HepG2 (cell line): ENCODE results near the gene SESN1.

Source experiments
- ATF1 ChIP-seq: IDR thresholded peaks from 2 replicates; pipeline ENCODE4 v1.6.1; 2016; ENCODE audit warnings: mild to moderate bottlenecking, control low read depth
- CBX1 ChIP-seq: IDR thresholded peaks from one replicate; pipeline ENCODE4 v1.6.1; 2016; ENCODE audit warnings: antibody characterized with exemption, low read depth
- DMAP1 ChIP-seq: IDR thresholded peaks from 2 replicates; pipeline ENCODE4 v1.6.1; 2016
- EZH2 ChIP-seq: conservative IDR thresholded peaks from 2 replicates; pipeline ENCODE4 v1.6.1; 2012; ENCODE audit warnings: mild to moderate bottlenecking, low read depth, low read length, moderate library complexity
- MAZ ChIP-seq, 2 experiments: sonication (generic) in 1 of 2; formaldehyde crosslinking in 1 of 2; IDR thresholded peaks; 2 replicates each; pipeline versions ENCODE4 v1.5.0 to v1.6.1; 2012 to 2020; ENCODE audit warnings: low read depth in 2 of 2, mild to moderate bottlenecking in 2 of 2, borderline replicate concordance in 1 of 2, improper control_type of control experiment in 1 of 2, low read length in 1 of 2, missing genetic modification reagents in 1 of 2, moderate library complexity in 1 of 2
- RBAK ChIP-seq: sonication (generic); formaldehyde crosslinking; IDR thresholded peaks from 2 replicates; pipeline ENCODE4 v1.5.1; 2020; ENCODE audit warnings: mild to moderate bottlenecking, missing genetic modification reagents
- RELA ChIP-seq: sonication (generic); formaldehyde crosslinking; IDR thresholded peaks from 2 replicates; pipeline ENCODE4 v1.4.0; 2020; ENCODE audit warnings: missing genetic modification reagents
- TAF15 ChIP-seq: fragments of 200-400 bp; formaldehyde crosslinking; IDR thresholded peaks from one replicate; pipeline ENCODE4 v1.6.1; 2018; ENCODE audit warnings: mild to moderate bottlenecking, low read depth, low read length; ENCODE audit not compliant: poor library complexity, severe bottlenecking
- TBP ChIP-seq: sonication (generic); formaldehyde crosslinking; IDR thresholded peaks from 2 replicates; pipeline ENCODE4 v1.5.0; 2020; ENCODE audit warnings: missing genetic modification reagents
- TF ChIP-seq, protein P1 (sequence below): sonication (generic); formaldehyde crosslinking; IDR thresholded peaks from 2 replicates; pipeline ENCODE4 v1.4.0; 2020; ENCODE audit warnings: missing genetic modification reagents
- TF ChIP-seq, protein P2 (sequence below): sonication (generic); formaldehyde crosslinking; IDR thresholded peaks from 2 replicates; pipeline ENCODE4 v1.5.1; 2020; ENCODE audit warnings: missing genetic modification reagents, mild to moderate bottlenecking, borderline replicate concordance
- TF ChIP-seq, protein P3 (sequence below): sonication (generic); formaldehyde crosslinking; IDR thresholded peaks from 2 replicates; pipeline ENCODE4 v1.5.0; 2020; ENCODE audit warnings: mild to moderate bottlenecking, missing genetic modification reagents, moderate library complexity

DNA sequence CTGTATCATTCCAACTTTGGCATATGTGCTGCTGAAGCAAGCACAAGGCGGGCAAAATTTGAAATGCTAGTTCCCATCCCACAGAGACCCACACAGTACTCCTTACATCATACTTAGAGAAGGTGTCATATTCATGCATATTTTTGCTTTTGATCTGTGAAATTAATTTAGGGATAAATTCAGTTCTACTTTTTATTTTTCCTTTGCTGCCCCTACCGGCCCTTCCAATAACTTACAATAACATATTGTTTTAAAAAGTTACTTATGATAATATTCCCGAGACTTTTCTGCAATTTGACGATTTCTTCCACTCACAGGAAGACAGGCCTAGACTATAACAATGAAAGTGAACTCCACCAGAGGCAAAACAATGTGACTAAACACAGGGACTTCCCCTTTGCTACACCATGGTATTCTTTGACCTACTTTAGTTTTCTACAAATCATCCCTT, 35.0 kb downstream of the SESN1 start:
- TF ChIP-seq RBAK (CRISPR knock-in tag) (no peak), ATF1 (CRISPR knock-in tag) (no peak), EZH2 (no peak), TAF15 (no peak), RELA (no peak), CBX1 (no peak), MAZ (IDR thresholded peaks at IDR 0.05; ENCODE audit: borderline replicate concordance, low read depth, low read length) (no peak), MAZ (CRISPR knock-in tag; IDR thresholded peaks at IDR 0.05; ENCODE audit: low read depth) (no peak), DMAP1 (CRISPR knock-in tag) (no peak), TBP (CRISPR knock-in tag) (no peak)
- TF ChIP-seq, protein P1, sequence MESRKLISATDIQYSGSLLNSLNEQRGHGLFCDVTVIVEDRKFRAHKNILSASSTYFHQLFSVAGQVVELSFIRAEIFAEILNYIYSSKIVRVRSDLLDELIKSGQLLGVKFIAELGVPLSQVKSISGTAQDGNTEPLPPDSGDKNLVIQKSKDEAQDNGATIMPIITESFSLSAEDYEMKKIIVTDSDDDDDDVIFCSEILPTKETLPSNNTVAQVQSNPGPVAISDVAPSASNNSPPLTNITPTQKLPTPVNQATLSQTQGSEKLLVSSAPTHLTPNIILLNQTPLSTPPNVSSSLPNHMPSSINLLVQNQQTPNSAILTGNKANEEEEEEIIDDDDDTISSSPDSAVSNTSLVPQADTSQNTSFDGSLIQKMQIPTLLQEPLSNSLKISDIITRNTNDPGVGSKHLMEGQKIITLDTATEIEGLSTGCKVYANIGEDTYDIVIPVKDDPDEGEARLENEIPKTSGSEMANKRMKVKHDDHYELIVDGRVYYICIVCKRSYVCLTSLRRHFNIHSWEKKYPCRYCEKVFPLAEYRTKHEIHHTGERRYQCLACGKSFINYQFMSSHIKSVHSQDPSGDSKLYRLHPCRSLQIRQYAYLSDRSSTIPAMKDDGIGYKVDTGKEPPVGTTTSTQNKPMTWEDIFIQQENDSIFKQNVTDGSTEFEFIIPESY, result no peak
- TF ChIP-seq, protein P2, sequence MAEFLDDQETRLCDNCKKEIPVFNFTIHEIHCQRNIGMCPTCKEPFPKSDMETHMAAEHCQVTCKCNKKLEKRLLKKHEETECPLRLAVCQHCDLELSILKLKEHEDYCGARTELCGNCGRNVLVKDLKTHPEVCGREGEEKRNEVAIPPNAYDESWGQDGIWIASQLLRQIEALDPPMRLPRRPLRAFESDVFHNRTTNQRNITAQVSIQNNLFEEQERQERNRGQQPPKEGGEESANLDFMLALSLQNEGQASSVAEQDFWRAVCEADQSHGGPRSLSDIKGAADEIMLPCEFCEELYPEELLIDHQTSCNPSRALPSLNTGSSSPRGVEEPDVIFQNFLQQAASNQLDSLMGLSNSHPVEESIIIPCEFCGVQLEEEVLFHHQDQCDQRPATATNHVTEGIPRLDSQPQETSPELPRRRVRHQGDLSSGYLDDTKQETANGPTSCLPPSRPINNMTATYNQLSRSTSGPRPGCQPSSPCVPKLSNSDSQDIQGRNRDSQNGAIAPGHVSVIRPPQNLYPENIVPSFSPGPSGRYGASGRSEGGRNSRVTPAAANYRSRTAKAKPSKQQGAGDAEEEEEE, result no peak
- TF ChIP-seq, protein P3, sequence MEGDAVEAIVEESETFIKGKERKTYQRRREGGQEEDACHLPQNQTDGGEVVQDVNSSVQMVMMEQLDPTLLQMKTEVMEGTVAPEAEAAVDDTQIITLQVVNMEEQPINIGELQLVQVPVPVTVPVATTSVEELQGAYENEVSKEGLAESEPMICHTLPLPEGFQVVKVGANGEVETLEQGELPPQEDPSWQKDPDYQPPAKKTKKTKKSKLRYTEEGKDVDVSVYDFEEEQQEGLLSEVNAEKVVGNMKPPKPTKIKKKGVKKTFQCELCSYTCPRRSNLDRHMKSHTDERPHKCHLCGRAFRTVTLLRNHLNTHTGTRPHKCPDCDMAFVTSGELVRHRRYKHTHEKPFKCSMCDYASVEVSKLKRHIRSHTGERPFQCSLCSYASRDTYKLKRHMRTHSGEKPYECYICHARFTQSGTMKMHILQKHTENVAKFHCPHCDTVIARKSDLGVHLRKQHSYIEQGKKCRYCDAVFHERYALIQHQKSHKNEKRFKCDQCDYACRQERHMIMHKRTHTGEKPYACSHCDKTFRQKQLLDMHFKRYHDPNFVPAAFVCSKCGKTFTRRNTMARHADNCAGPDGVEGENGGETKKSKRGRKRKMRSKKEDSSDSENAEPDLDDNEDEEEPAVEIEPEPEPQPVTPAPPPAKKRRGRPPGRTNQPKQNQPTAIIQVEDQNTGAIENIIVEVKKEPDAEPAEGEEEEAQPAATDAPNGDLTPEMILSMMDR (CRISPR knock-in tag), result no peak
